CD4-positive, alpha-beta memory T cell (primary cell): ENCODE results near the gene CRYBA1. TPM values are rescaled to one million over a fixed set of nuclear protein-coding genes. Genes with fewer than 3 reads are reported as not detected.
A peak's percentile ranks its signal among the peaks of the same experiment; 100 is the strongest.
"Not testable (repeated sequence)": the region's sequence is repeated elsewhere in the genome, so short reads cannot be mapped to it uniquely, and the experiment has no call there.

Experiments
- CTCF ChIA-PET: fragments of 350-600 bp; sonication (Branson Sonifier 250); formaldehyde crosslinking; loops from one replicate; lab custom pipeline; 2021; ENCODE audit warnings: inconsistent platforms; ENCODE audit not compliant: partially characterized antibody; lab: Charles Lee
- POLR2A ChIA-PET: fragments of 350-600 bp; sonication (Branson Sonifier 250); formaldehyde crosslinking; loops from one replicate; lab custom pipeline; 2021; ENCODE audit not compliant: partially characterized antibody; lab: Charles Lee
- DNase-seq, 5 donors: peaks; one replicate each; pipeline versions ENCODE4 v3.0.0 to v3.0.0-alpha.2; 2020 to 2022; ENCODE audit warnings: mixed read lengths in 1 of 5
- H3K27ac ChIP-seq: one replicate; pipeline ENCODE4 v1.7.0; 2013; ENCODE audit warnings: low read depth, low read length
- H3K27me3 ChIP-seq: 2 replicates; pipeline ENCODE4 v1.7.0; 2013; ENCODE audit warnings: mild to moderate bottlenecking, low read length, moderate library complexity; ENCODE audit not compliant: insufficient read depth
- H3K36me3 ChIP-seq: 2 replicates; pipeline ENCODE4 v1.7.0; 2013; ENCODE audit warnings: mild to moderate bottlenecking, low read length, moderate library complexity; ENCODE audit not compliant: insufficient read depth
- H3K4me1 ChIP-seq: 2 replicates; pipeline ENCODE4 v1.7.0; 2013; ENCODE audit warnings: mild to moderate bottlenecking, low read length, moderate library complexity; ENCODE audit not compliant: insufficient read depth
- H3K4me3 ChIP-seq, 2 donors: one replicate each; pipeline ENCODE4 v1.7.0; 2013; ENCODE audit warnings: low read length in 2 of 2, mild to moderate bottlenecking in 1 of 2
- H3K9me3 ChIP-seq, 2 donors: one replicate each; pipeline ENCODE4 v1.7.0; 2013; ENCODE audit warnings: low read length in 2 of 2, control low read depth in 1 of 2; ENCODE audit not compliant: control insufficient read depth in 1 of 2
- H3K27ac Mint-ChIP-seq, 7 donors: one replicate each; pipeline ENCODE4 v1.8.0; 2020 to 2021; ENCODE audit warnings: mixed read lengths in 7 of 7, mild to moderate bottlenecking in 6 of 7, inconsistent platforms in 3 of 7, moderate library complexity in 3 of 7
- H3K27me3 Mint-ChIP-seq, 2 donors: one replicate each; pipeline ENCODE4 v1.8.0; 2020 to 2021; ENCODE audit warnings: mixed read lengths in 2 of 2
- H3K36me3 Mint-ChIP-seq, 2 donors: one replicate each; pipeline ENCODE4 v1.8.0; 2020 to 2021; ENCODE audit warnings: mixed read lengths in 2 of 2, inconsistent platforms in 1 of 2, mild to moderate bottlenecking in 1 of 2
- H3K4me1 Mint-ChIP-seq, 4 donors: one replicate each; pipeline ENCODE4 v1.8.0; 2020 to 2021; ENCODE audit warnings: mixed read lengths in 4 of 4, mild to moderate bottlenecking in 1 of 4
- H3K4me3 Mint-ChIP-seq, 8 donors: one replicate each; pipeline ENCODE4 v1.8.0; 2020 to 2021; ENCODE audit warnings: mixed read lengths in 8 of 8, mild to moderate bottlenecking in 7 of 8, moderate library complexity in 6 of 8, inconsistent platforms in 3 of 8
- H3K9me3 Mint-ChIP-seq, 8 donors: one replicate each; pipeline ENCODE4 v1.8.0; 2020 to 2021; ENCODE audit warnings: mixed read lengths in 8 of 8, mild to moderate bottlenecking in 5 of 8, inconsistent platforms in 3 of 8, moderate library complexity in 1 of 8
- intact Hi-C: fragments of 100-400 bp; cut with micrococcal nuclease; formaldehyde crosslinking; loops from one replicate; pipeline ENCODE4 v1.15.1; 2023
- polyA plus RNA-seq, 2 donors: library from polyadenylated mRNA; unstranded; fragments of 300-500 nt; fragmentation: Illumina TruSeq; gene quantifications; one replicate each; pipeline ENCODE4 v1.2.3, GENCODE V29; 2021
- total RNA-seq, 2 experiments: library from RNA; stranded (reverse); gene quantifications; one replicate each; pipeline ENCODE4 v1.2.3, GENCODE V29; 2021

CRYBA1 gene, protein sequence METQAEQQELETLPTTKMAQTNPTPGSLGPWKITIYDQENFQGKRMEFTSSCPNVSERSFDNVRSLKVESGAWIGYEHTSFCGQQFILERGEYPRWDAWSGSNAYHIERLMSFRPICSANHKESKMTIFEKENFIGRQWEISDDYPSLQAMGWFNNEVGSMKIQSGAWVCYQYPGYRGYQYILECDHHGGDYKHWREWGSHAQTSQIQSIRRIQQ
- total RNA-seq = not detected
- polyA plus RNA-seq = not detected

GRCh38 chr17:29246628-29247027 lies at the start of gene CRYBA1:
Gene CRYBA1 (plus strand): TSS chr17:29246859. CDS start chr17:29246864, 5 bp downstream.
- ChIA-PET POLR2A (no interaction called here), CTCF (no interaction called here)
- H3K4me1 Mint-ChIP-seq = peaks cover 0 to 4% (median 0%) of the 10 kb centered on the region in 4 donors
- H3K4me3 Mint-ChIP-seq = no peak within 1 kb of the TSS
- no peaks in the 10 kb centered on the region for H3K9me3 Mint-ChIP-seq
- Histone ChIP-seq H3K27me3 (no peaks in the 10 kb centered on the region), H3K9me3 (no peaks in the 10 kb centered on the region), H3K4me1 (no peaks in the 10 kb centered on the region), H3K4me3 (no peak within 1 kb of the TSS), H3K27ac (no peak within 1 kb of the TSS), H3K36me3 (no peaks in the 10 kb centered on the region)
- no peaks in the 10 kb centered on the region for H3K36me3 Mint-ChIP-seq
- intact Hi-C loops = no loop called here
- no peak for DNase-seq
- peak within 1 kb of the TSS in 1 of 7 donors; percentile 60 for H3K27ac Mint-ChIP-seq
- no peaks in the 10 kb centered on the region for H3K27me3 Mint-ChIP-seq

DNA sequence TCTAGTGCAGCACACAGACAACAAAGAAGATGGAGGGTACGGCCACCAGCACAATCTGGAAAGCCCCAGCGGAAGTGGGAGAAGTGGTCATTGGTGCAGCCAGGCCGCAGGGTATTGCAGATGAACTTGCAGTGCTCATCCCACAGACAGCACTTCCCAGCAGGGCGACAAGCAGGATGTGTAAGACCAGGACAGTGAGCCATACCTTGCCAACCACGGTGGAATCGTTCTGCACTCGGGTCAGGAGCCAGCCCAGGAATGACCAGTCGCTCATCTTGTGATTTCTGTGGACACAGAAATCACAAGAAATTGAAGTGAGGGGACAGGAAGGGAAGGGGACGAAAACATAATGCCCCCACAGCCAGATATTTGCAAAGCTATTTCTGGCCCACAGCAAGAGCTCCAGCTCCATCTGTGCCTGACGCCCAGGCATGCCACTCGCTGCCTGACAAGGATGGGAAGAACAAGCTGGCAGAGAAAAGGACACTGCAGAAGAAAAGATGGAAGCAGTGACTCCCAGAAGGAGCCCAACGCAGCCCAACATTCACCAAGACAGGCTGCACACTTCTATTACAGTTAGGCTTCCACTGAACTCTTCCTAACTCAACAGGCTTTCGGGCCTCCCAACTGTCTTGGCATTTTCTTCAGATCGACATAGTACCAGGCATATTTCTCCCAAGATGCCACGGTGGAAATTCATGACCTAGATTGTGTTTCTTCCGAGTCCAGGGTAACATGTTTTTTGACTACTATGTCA lies 49.0 kb upstream of the CRYBA1 start:
- no peaks in the 10 kb centered on the region for H3K4me1 ChIP-seq
- ChIA-PET CTCF (interaction anchor here (1.1 to 1.7 kb wide), 2 partner anchors 16 to 22 kb away, joined by 3 to 4 read pairs; no protein-coding TSS in a partner anchor), POLR2A (no interaction called here)
- intact Hi-C loops = no loop called here
- no peaks in the 10 kb centered on the region for H3K9me3 ChIP-seq
- DNase-seq = no peak
- no peaks in the 10 kb centered on the region for H3K36me3 ChIP-seq
- peaks cover 2 to 9% of the 10 kb centered on the region in 2 donors for H3K27me3 Mint-ChIP-seq
- no peaks in the 10 kb centered on the region for H3K4me1 Mint-ChIP-seq
- H3K27ac ChIP-seq = no peak overlapping the region
- no peak overlapping the region for H3K4me3 Mint-ChIP-seq
- H3K9me3 Mint-ChIP-seq = no peaks in the 10 kb centered on the region
- no peak overlapping the region for H3K4me3 ChIP-seq
- no peaks in the 10 kb centered on the region for H3K36me3 Mint-ChIP-seq
- H3K27ac Mint-ChIP-seq = no peak overlapping the region
- H3K27me3 ChIP-seq = no peaks in the 10 kb centered on the region

- H3K9me3 ChIP-seq, H3K36me3 ChIP-seq, intact Hi-C loops, H3K9me3 Mint-ChIP-seq, H3K27ac ChIP-seq, H3K4me3 ChIP-seq, H3K4me1 ChIP-seq, H3K27me3 Mint-ChIP-seq, H3K27ac Mint-ChIP-seq, DNase-seq, H3K4me1 Mint-ChIP-seq, H3K4me3 Mint-ChIP-seq, POLR2A ChIA-PET, H3K36me3 Mint-ChIP-seq, H3K27me3 ChIP-seq: not testable (repeated sequence)
- CTCF ChIA-PET = interaction anchor here (1.3 kb wide), 1 partner anchor 9 kb away, joined by 3 read pairs; no protein-coding TSS in a partner anchor
Measured at GRCh38 chr17:29204068-29204804, 42.4 kb upstream of the CRYBA1 start.

- intact Hi-C loops = no loop called here
- H3K27ac Mint-ChIP-seq = no peak overlapping the region
- H3K4me3 Mint-ChIP-seq = no peak overlapping the region
- DNase-seq = no peak
- H3K4me1 Mint-ChIP-seq = no peaks in the 10 kb centered on the region
- no peaks in the 10 kb centered on the region for H3K9me3 ChIP-seq
- POLR2A ChIA-PET = no interaction called here
- no peak overlapping the region for H3K4me3 ChIP-seq
- no peaks in the 10 kb centered on the region for H3K9me3 Mint-ChIP-seq
- H3K27me3 ChIP-seq = no peaks in the 10 kb centered on the region
- CTCF ChIA-PET = interaction anchor here (0.8 to 1.3 kb wide), 2 partner anchors 8 to 89 kb away, joined by 3 read pairs; no protein-coding TSS in a partner anchor
- no peaks in the 10 kb centered on the region for H3K4me1 ChIP-seq
- peaks cover 3 to 6% of the 10 kb centered on the region in 2 donors for H3K27me3 Mint-ChIP-seq
- H3K36me3 ChIP-seq = no peaks in the 10 kb centered on the region
- H3K27ac ChIP-seq = no peak overlapping the region
- no peaks in the 10 kb centered on the region for H3K36me3 Mint-ChIP-seq
Measured at GRCh38 chr17:29205047-29205446, 41.6 kb upstream of the CRYBA1 start.

GRCh38 chr17:29207975-29208374 lies 38.7 kb upstream of the CRYBA1 start:
- no peak overlapping the region for H3K27ac Mint-ChIP-seq
- H3K36me3 ChIP-seq = no peaks in the 10 kb centered on the region
- no peaks in the 10 kb centered on the region for H3K27me3 ChIP-seq
- no peaks in the 10 kb centered on the region for H3K9me3 ChIP-seq
- H3K4me1 Mint-ChIP-seq = no peaks in the 10 kb centered on the region
- peaks cover 3 to 6% of the 10 kb centered on the region in 2 donors for H3K27me3 Mint-ChIP-seq
- H3K27ac ChIP-seq = no peak overlapping the region
- no peak for DNase-seq
- H3K9me3 Mint-ChIP-seq = no peaks in the 10 kb centered on the region
- H3K4me1 ChIP-seq = no peaks in the 10 kb centered on the region
- intact Hi-C loops = no loop called here
- H3K36me3 Mint-ChIP-seq = no peaks in the 10 kb centered on the region
- CTCF ChIA-PET = interaction anchor here (0.8 to 5.6 kb wide), 3 partner anchors 11 to 91 kb away, joined by 3 to 29 read pairs (median 4); no protein-coding TSS in a partner anchor
- no peak overlapping the region for H3K4me3 Mint-ChIP-seq
- no peak overlapping the region for H3K4me3 ChIP-seq
- POLR2A ChIA-PET = no interaction called here

DNA sequence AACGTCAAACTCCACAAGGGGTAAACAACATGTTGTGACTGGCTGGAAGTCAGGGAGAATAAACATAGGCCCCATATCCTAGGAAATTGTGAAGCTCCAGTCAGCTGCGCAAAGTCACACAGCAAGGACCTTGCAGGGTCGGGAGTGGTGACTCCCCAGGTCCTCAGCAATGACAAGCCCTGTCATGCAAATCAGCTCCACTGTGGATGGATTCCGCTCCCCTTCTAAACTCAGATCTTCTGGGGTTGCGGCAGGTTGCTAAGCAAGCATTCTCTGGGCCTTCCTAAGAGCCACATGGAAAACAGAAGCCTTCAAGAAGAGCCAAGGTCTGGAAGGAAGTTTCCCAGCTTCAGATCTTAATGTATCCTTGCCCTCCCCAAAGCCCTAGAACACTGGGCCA lies 37.6 kb upstream of the CRYBA1 start:
- CTCF ChIA-PET = interaction anchor here (1.1 to 5.6 kb wide), 2 partner anchors 10 to 28 kb away, joined by 3 to 29 read pairs; partner anchors contain the start of gene MYO18A
- Histone ChIP-seq H3K4me1 (no peaks in the 10 kb centered on the region), H3K27me3 (no peaks in the 10 kb centered on the region), H3K27ac (no peak overlapping the region), H3K36me3 (no peaks in the 10 kb centered on the region), H3K4me3 (no peak overlapping the region), H3K9me3 (no peaks in the 10 kb centered on the region)
- Mint-ChIP-seq H3K4me3 (no peak overlapping the region), H3K9me3 (no peaks in the 10 kb centered on the region), H3K36me3 (no peaks in the 10 kb centered on the region), H3K27ac (no peak overlapping the region), H3K4me1 (no peaks in the 10 kb centered on the region), H3K27me3 (peaks cover 3 to 4% of the 10 kb centered on the region in 2 donors)
- POLR2A ChIA-PET = interaction anchor here (1.2 kb wide), 1 partner anchor 60 kb away, joined by 3 read pairs; no protein-coding TSS in a partner anchor
- intact Hi-C loops = no loop called here
- DNase-seq = no peak

DNA sequence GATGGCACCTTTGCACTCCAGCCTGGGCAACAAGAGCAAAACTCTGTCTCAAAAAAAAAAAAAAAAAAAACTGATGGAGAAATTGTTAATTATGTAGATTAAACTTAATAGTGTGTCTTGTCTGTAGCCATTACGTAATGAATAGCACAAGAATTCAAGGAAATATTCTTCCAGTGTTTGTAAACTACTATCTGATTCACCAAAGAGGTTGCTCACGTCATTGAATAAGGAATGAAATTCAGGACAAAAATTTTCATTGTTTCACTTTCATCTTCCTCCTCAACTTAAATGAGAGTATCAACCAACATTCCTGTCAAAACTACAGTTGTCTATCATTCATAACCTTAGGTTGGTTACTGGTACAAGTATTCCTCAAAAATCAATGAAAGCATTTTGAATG lies 35.8 kb upstream of the CRYBA1 start:
- no peaks in the 10 kb centered on the region for H3K36me3 ChIP-seq
- no peaks in the 10 kb centered on the region for H3K36me3 Mint-ChIP-seq
- CTCF ChIA-PET = interaction anchor here (1.1 to 5.6 kb wide), 2 partner anchors 8 to 62 kb away, joined by 3 to 29 read pairs; no protein-coding TSS in a partner anchor

More for the DNA sequence above, 35.8 kb upstream of the CRYBA1 start:
- no peak overlapping the region for H3K27ac Mint-ChIP-seq
- Histone ChIP-seq H3K27ac (no peak overlapping the region), H3K27me3 (no peaks in the 10 kb centered on the region), H3K4me1 (no peaks in the 10 kb centered on the region), H3K9me3 (no peaks in the 10 kb centered on the region), H3K4me3 (no peak overlapping the region)
- no peak for DNase-seq
- POLR2A ChIA-PET = no interaction called here
- H3K4me1 Mint-ChIP-seq = no peaks in the 10 kb centered on the region
- H3K9me3 Mint-ChIP-seq = no peaks in the 10 kb centered on the region
- no peak overlapping the region for H3K4me3 Mint-ChIP-seq
- H3K27me3 Mint-ChIP-seq = no peaks in the 10 kb centered on the region
- intact Hi-C loops = no loop called here
